HFFc6 (cell line): Measurements from ENCODE around the gene ATP2C2. TPM values are rescaled to one million over a fixed set of nuclear protein-coding genes. Genes with fewer than 3 reads are reported as not detected.

ENCODE experiments used
- DNase-seq: peaks from one replicate; pipeline ENCODE4 v3.0.0-alpha.2; 2018
- H3K27ac Mint-ChIP-seq: 2 replicates; pipeline ENCODE4 v1.8.0; 2020; ENCODE audit warnings: mild to moderate bottlenecking, mixed read lengths
- H3K27me3 Mint-ChIP-seq: 2 replicates; pipeline ENCODE4 v1.8.0; 2021; ENCODE audit warnings: mild to moderate bottlenecking, moderate library complexity, mixed read lengths; ENCODE audit not compliant: insufficient read depth
- H3K36me3 Mint-ChIP-seq: 2 replicates; pipeline ENCODE4 v1.8.0; 2021; ENCODE audit warnings: low read depth, mixed read lengths
- H3K4me1 Mint-ChIP-seq: 2 replicates; pipeline ENCODE4 v1.8.0; 2020; ENCODE audit warnings: low read depth, mixed read lengths
- H3K4me3 Mint-ChIP-seq: 2 replicates; pipeline ENCODE4 v1.8.0; 2020; ENCODE audit warnings: mild to moderate bottlenecking, moderate library complexity, mixed read lengths
- H3K9me3 Mint-ChIP-seq: 2 replicates; pipeline ENCODE4 v1.8.0; 2020; ENCODE audit warnings: mild to moderate bottlenecking, mixed read lengths
- CTCF ChIP-seq: fragments of 200-600 bp; sonication (generic); IDR thresholded peaks from 2 replicates; pipeline ENCODE4 v1.5.0; 2021; ENCODE audit warnings: antibody characterized with exemption, mild to moderate bottlenecking
- total RNA-seq, 6 experiments: library from RNA; stranded (reverse); fragmentation: NEBNext Ultra II Directional; extraction: Animal tissue kit (Norgen Biotek cat#: 25700); gene quantifications; 2 replicates in 1 of 6; 3 replicates in 5 of 6; pipeline ENCODE4 v1.2.3, GENCODE V29; 2021

Gene ATP2C2
- total RNA-seq, 6 experiments from 2014 or later: not detected

- Mint-ChIP-seq H3K4me1 (no peaks in the 10 kb centered on the region), H3K4me3 (no peak overlapping the region), H3K9me3 (peaks cover 5% of the 10 kb centered on the region; the same call in 1 of the 2 replicates), H3K27ac (no peak overlapping the region), H3K27me3 (no peaks in the 10 kb centered on the region; the same call in 1 of the 2 replicates), H3K36me3 (peaks cover 46% of the 10 kb centered on the region)
- no peak for DNase-seq
- TF ChIP-seq CTCF: no peak
These were observed 91.6 kb downstream of the ATP2C2 start for GRCh38 chr16:84459941-84460405.

DNA sequence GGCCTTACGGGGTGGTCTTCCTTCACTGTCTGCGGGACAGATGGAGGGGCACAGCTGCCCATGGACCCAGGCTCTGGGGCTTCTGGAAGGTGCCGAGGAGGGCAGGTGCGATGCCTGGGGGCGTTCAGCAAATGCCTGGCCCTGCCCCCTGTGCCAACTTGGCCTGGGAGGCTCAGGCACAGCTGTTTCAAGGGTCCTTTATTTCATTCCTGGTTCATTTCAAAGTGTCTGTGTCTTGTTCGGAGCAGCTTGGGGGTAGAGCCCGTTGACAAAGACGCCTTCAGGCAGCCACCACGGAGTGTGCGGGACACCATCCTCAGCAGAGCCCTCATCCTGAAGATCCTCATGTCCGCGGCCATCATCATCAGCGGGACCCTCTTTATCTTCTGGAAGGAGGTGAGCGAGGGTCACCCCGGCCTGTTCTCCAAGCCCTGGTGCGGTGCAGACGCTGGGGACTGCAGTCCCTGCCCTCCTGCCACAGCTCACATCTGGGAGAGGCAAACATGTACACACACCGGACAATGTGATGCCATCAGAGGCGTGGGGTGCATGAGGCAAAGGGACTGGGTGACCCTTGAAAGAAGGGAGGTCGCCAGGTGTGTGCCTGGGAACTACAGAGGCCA, 92.2 kb downstream of the ATP2C2 start:
- no peak for TF ChIP-seq CTCF
- H3K4me1 Mint-ChIP-seq: no peaks in the 10 kb centered on the region
- no peak overlapping the region for H3K27ac Mint-ChIP-seq
- H3K4me3 Mint-ChIP-seq: no peak overlapping the region
- H3K36me3 Mint-ChIP-seq: peaks cover 47% of the 10 kb centered on the region
- no peak for DNase-seq
- H3K27me3 Mint-ChIP-seq: no peaks in the 10 kb centered on the region; the same call in 1 of the 2 replicates
- H3K9me3 Mint-ChIP-seq: peaks cover 5% of the 10 kb centered on the region; the same call in 1 of the 2 replicates

- H3K4me1 Mint-ChIP-seq: no peaks in the 10 kb centered on the region
- DNase-seq: no peak
- H3K27ac Mint-ChIP-seq: no peak overlapping the region
- peaks cover 5% of the 10 kb centered on the region; the same call in 1 of the 2 replicates for H3K9me3 Mint-ChIP-seq
- H3K4me3 Mint-ChIP-seq: no peak overlapping the region
- TF ChIP-seq CTCF: no peak
- no peaks in the 10 kb centered on the region; the same call in 1 of the 2 replicates for H3K27me3 Mint-ChIP-seq
- peaks cover 52% of the 10 kb centered on the region for H3K36me3 Mint-ChIP-seq
These were observed 92.7 kb downstream of the ATP2C2 start for GRCh38 chr16:84461029-84461412.

- H3K4me1 Mint-ChIP-seq: no peaks in the 10 kb centered on the region
- TF ChIP-seq CTCF: no peak
- H3K9me3 Mint-ChIP-seq: peaks cover 7% of the 10 kb centered on the region
- no peak overlapping the region for H3K4me3 Mint-ChIP-seq
- H3K27me3 Mint-ChIP-seq: no peaks in the 10 kb centered on the region; the same call in 1 of the 2 replicates
- peaks cover 58% of the 10 kb centered on the region for H3K36me3 Mint-ChIP-seq
- DNase-seq: no peak
- no peak overlapping the region; the same call in 1 of the 2 replicates for H3K27ac Mint-ChIP-seq
These were observed 93.3 kb downstream of the ATP2C2 start for GRCh38 chr16:84461413-84462295.

DNA sequence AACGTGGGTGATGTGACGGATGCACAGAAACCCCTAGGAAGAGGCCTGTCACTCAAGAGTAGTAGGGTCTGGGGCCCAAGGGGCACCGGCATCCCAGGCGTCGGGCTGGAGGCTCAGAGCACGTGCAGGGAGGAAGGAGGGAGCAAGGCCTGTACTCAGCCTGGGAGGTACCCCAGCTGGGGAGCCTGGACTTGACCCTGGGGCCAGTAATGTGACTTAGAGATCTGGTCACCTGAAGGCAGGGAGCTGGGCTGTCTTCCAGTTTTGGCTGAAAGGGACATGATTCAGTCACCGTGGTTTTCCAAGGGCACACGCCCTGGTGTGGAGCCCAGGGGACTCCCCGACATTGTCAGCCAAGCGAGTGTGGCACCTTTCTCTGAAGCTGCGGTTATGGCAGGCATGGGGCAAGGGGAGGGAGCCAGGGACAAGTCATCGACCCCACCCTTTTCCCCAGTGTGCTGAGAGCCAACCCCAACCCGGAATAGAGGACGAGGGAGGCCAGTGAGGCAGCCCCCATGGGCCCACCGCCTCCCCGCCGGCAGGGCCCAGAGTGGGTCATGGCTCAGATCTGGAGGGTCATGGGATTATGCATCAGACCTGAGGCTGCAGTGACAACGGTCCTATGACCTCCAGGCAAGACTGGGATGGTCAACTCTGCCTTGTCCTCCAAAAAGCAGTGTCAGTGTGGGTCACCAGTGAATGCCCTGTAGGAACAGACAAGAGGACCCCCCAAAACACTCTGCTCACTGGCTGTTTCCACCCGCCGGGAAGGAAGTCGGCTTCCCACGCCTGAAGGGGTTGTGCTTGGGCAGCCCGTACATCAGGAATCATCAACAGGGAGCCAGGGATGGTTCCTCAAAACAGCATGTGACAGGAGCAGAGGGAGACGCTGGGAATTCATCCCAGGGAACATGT, 94.2 kb downstream of the ATP2C2 start:
- no peak for TF ChIP-seq CTCF
- Mint-ChIP-seq H3K27me3 (no peaks in the 10 kb centered on the region; the same call in 1 of the 2 replicates), H3K9me3 (peaks cover 16% of the 10 kb centered on the region), H3K4me1 (no peaks in the 10 kb centered on the region), H3K36me3 (peaks cover 67% of the 10 kb centered on the region), H3K4me3 (no peak overlapping the region), H3K27ac (no peak overlapping the region)
- DNase-seq: no peak
